Hepatocyte (in vitro differentiated cells): Measurements from ENCODE around the gene TLL2.

Source experiments
- EZH2 ChIP-seq: fragments of 200-600 bp; sonication (generic); IDR thresholded peaks from 2 replicates; pipeline ENCODE4 v1.6.1; 2016; ENCODE audit warnings: antibody characterized with exemption, mild to moderate bottlenecking, borderline replicate concordance
- TF ChIP-seq, protein P1 (sequence below): fragments of 200-600 bp; sonication (generic); IDR thresholded peaks from 2 replicates; pipeline ENCODE4 v1.5.1; 2016; ENCODE audit warnings: antibody characterized with exemption, mild to moderate bottlenecking; ENCODE audit not compliant: poor library complexity

DNA sequence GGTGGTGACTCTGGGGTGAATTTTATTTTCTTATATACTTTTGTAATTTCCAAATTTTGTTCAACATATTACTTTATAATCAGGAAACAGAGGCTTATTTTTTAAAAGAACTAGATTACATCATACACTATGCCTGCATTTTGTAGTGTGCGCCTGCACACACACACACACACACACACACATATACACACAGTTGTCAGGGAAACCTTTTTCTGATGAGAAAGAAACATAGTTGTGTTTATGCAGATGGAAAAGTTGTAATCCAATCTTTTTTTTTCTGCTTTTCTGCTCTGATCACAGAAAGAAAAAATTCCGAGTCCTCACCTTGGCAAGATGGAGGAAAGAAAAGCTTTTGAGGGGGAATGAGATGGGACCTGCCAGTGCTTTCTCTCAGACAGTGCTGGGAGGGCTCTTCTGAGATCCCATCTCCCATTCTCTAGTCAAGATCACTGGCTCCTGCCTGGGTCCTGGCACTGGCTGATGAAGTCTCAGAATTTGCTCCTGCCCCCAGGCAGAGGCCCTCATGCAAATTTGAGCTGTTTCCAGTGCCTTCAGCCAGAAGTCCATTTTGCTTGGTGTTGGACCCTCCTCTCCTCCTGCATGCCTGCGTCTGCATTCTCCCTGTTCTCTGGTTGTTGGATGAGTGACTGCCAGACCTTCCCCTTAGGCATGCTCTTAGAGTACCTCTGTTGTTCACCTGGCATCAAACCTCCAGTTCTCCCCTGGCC lies 59.7 kb downstream of the TLL2 start:
- TF ChIP-seq, protein P1, sequence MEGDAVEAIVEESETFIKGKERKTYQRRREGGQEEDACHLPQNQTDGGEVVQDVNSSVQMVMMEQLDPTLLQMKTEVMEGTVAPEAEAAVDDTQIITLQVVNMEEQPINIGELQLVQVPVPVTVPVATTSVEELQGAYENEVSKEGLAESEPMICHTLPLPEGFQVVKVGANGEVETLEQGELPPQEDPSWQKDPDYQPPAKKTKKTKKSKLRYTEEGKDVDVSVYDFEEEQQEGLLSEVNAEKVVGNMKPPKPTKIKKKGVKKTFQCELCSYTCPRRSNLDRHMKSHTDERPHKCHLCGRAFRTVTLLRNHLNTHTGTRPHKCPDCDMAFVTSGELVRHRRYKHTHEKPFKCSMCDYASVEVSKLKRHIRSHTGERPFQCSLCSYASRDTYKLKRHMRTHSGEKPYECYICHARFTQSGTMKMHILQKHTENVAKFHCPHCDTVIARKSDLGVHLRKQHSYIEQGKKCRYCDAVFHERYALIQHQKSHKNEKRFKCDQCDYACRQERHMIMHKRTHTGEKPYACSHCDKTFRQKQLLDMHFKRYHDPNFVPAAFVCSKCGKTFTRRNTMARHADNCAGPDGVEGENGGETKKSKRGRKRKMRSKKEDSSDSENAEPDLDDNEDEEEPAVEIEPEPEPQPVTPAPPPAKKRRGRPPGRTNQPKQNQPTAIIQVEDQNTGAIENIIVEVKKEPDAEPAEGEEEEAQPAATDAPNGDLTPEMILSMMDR, result no peak
- TF ChIP-seq EZH2, result no peak
